Measurements from ENCODE around the gene MLN.

- TF ChIP-seq SRF (IDR thresholded peaks at IDR 0.05; ENCODE audit: low read depth) = no peak
- no peak for TF ChIP-seq CTCF (IDR thresholded peaks at IDR 0.05 in 2 of 3, conservative IDR thresholded peaks at IDR 0.05 in 1 of 3; ENCODE audit: borderline replicate concordance in 1 of 3, insufficient read depth in 1 of 3, low read depth in 2 of 3, low read length in 2 of 3)
- no peak for TF ChIP-seq EGR1 (IDR thresholded peaks at IDR 0.05; ENCODE audit: low read depth)
- TF ChIP-seq, protein P1, sequence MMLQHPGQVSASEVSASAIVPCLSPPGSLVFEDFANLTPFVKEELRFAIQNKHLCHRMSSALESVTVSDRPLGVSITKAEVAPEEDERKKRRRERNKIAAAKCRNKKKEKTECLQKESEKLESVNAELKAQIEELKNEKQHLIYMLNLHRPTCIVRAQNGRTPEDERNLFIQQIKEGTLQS (IDR thresholded peaks at IDR 0.05) = no peak
- TF ChIP-seq POLR2AphosphoS5 (IDR thresholded peaks at IDR 0.05; ENCODE audit: low read depth, low read length) = no peak
- TF ChIP-seq POLR2A (IDR thresholded peaks at IDR 0.05; ENCODE audit: borderline replicate concordance, extremely low read depth, insufficient read depth, insufficient read length) = no peak
- TF ChIP-seq ZFX (IDR thresholded peaks at IDR 0.05) = no peak
- TF ChIP-seq, protein P2, sequence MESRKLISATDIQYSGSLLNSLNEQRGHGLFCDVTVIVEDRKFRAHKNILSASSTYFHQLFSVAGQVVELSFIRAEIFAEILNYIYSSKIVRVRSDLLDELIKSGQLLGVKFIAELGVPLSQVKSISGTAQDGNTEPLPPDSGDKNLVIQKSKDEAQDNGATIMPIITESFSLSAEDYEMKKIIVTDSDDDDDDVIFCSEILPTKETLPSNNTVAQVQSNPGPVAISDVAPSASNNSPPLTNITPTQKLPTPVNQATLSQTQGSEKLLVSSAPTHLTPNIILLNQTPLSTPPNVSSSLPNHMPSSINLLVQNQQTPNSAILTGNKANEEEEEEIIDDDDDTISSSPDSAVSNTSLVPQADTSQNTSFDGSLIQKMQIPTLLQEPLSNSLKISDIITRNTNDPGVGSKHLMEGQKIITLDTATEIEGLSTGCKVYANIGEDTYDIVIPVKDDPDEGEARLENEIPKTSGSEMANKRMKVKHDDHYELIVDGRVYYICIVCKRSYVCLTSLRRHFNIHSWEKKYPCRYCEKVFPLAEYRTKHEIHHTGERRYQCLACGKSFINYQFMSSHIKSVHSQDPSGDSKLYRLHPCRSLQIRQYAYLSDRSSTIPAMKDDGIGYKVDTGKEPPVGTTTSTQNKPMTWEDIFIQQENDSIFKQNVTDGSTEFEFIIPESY (IDR thresholded peaks at IDR 0.05; ENCODE audit: extremely low read depth, insufficient replicate concordance, low read length) = no peak
- no peak for TF ChIP-seq MAX (IDR thresholded peaks at IDR 0.05)
- no peak for TF ChIP-seq RAD21 (IDR thresholded peaks at IDR 0.05; ENCODE audit: low read depth)
- no peak for TF ChIP-seq EZH2phosphoT487 (IDR thresholded peaks at IDR 0.05; ENCODE audit: borderline replicate concordance)
Observed at GRCh38 chr6:33849500-33850075, 45.8 kb upstream of the MLN start.
